HUES64 (cell line): ENCODE data around the gene SGCD.

Experiments used
- H3K27ac ChIP-seq: 2 replicates; pipeline ENCODE4 v1.7.0; 2013; ENCODE audit warnings: low read depth, low read length, inconsistent platforms
- H3K27me3 ChIP-seq: 2 replicates; pipeline ENCODE4 v1.6.1; 2013; ENCODE audit warnings: mild to moderate bottlenecking, low read length; ENCODE audit not compliant: insufficient read depth
- H3K36me3 ChIP-seq: 2 replicates; pipeline ENCODE4 v1.6.1; 2013; ENCODE audit warnings: mild to moderate bottlenecking, low read length; ENCODE audit not compliant: insufficient read depth
- H3K4me1 ChIP-seq: 2 replicates; pipeline ENCODE4 v1.6.1; 2013; ENCODE audit warnings: mild to moderate bottlenecking, low read length, moderate library complexity; ENCODE audit not compliant: insufficient read depth
- H3K4me3 ChIP-seq: 2 replicates; pipeline ENCODE4 v1.5.1; 2013; ENCODE audit warnings: mild to moderate bottlenecking, low read length, moderate library complexity
- H3K9ac ChIP-seq: 2 replicates; pipeline ENCODE4 v1.6.1; 2013; ENCODE audit warnings: mild to moderate bottlenecking, low read depth, low read length
- H3K9me3 ChIP-seq: 2 replicates; pipeline ENCODE4 v1.6.1; 2013; ENCODE audit warnings: low read depth, low read length; ENCODE audit not compliant: insufficient read depth
- WGBS: fragments of 150-250, 120-280 bp; methylation state at CpG from one replicate; pipeline ENCODE4 v1.1.7; 2013; ENCODE audit warnings: missing lambda C conversion rate; 5-methylcytosine and 5-hydroxymethylcytosine counted together

The SGCD gene

DNA sequence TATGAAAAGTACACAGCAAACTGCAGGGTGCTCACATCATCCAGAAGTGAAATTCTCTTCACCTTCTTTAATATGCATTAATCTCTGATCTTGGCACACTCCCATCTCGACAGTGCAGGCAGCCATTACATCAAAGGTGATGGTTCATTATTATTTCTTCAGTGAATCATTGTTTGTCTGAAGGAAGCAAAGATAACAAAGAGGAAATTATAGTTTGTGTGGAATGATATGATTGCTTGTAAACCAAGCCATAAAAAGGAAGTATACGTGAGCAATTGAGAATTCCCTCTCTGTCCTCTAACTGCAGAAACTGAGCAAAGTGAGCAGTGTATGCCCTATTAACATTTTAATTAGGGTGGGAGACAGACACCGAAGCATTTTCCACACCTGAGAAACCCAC, 351.5 kb downstream of the SGCD start:
- Histone ChIP-seq H3K27me3 (no peaks in the 10 kb centered on the region), H3K4me3 (no peak overlapping the region), H3K36me3 (no peaks in the 10 kb centered on the region), H3K4me1 (peaks cover 10% of the 10 kb centered on the region), H3K9ac (no peak overlapping the region), H3K27ac (no peak overlapping the region), H3K9me3 (no peaks in the 10 kb centered on the region)
- 98% methylated on average over 2 of the region's 3 CpGs for WGBS

DNA sequence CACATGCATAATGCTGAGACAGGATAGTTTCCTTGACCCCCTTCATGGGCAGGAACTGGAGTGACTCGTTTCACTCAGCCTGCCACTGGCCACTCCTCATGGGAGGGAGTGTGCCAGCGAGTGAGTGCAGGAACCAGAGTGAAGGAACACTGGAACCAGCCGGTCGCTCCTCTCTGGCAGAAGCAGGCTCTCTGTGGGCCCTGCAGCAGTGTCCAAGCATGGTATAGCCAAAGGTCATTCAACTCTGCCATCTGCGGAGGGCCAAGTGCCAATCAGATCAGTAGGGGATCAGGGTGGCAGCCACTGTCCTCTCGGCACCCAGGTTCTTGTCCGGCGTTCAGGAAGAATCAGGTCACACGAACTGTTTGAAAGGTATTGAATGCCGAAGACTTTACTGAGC, 353.9 kb downstream of the SGCD start:
- Histone ChIP-seq H3K9ac (no peak overlapping the region), H3K27ac (no peak overlapping the region), H3K4me1 (peaks cover 17% of the 10 kb centered on the region), H3K9me3 (no peaks in the 10 kb centered on the region), H3K27me3 (no peaks in the 10 kb centered on the region), H3K36me3 (no peaks in the 10 kb centered on the region), H3K4me3 (no peak overlapping the region)
- 92% methylated on average over 10 of the region's 10 CpGs for WGBS

DNA sequence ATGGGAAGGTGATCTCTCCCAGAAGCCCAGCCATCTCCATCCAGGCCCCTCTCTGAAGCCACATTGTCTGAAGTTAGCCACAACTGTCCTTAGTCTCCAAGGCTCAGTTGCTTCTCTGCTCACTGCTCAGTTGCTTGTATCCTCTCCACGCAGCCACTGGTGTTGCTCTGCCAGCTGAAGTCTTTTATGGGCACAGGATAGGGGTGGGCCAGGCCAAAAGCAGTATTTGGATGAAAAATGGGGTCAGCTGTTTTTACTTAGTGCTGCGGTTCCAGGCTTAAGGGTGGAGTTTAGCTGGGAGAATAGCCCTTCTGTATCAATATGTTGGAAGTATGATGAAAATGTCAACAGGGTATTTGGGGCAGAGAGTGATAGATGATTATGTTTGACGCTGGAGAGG, 354.3 kb downstream of the SGCD start:
- H3K4me1 ChIP-seq, result peaks cover 17% of the 10 kb centered on the region
- H3K36me3 ChIP-seq, result no peaks in the 10 kb centered on the region
- no peak overlapping the region for H3K27ac ChIP-seq
- no peaks in the 10 kb centered on the region for H3K27me3 ChIP-seq
- H3K9ac ChIP-seq, result no peak overlapping the region
- H3K9me3 ChIP-seq, result no peaks in the 10 kb centered on the region
- no peak overlapping the region for H3K4me3 ChIP-seq
- 96% methylated on average over 3 of the region's 3 CpGs for WGBS

DNA sequence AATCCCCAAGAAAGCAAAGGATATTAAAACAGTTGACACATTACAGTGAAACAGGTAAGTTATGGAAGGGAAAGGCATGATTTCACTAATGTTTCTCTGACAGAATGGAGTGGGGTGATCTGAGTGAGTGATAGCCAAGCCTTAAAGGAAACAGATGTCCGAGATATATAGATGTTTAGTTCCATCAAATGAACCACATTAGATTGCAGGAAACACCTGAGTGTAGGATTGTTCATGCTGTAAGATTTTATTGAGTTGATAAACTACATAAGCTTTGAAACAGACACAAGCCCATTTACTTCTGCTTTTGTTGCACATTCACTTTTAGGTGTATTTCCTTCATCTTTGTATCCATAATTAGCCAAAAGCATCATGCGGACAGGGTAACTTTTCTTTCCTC, 356.0 kb downstream of the SGCD start:
- WGBS, result 93% methylated on average over 2 of the region's 2 CpGs
- H3K4me3 ChIP-seq, result no peak overlapping the region
- no peak overlapping the region; the same call in 1 of the 2 replicates for H3K27ac ChIP-seq
- H3K9me3 ChIP-seq, result no peaks in the 10 kb centered on the region
- no peaks in the 10 kb centered on the region for H3K27me3 ChIP-seq
- no peak overlapping the region for H3K9ac ChIP-seq
- H3K36me3 ChIP-seq, result no peaks in the 10 kb centered on the region
- H3K4me1 ChIP-seq, result peaks cover 20% of the 10 kb centered on the region

DNA sequence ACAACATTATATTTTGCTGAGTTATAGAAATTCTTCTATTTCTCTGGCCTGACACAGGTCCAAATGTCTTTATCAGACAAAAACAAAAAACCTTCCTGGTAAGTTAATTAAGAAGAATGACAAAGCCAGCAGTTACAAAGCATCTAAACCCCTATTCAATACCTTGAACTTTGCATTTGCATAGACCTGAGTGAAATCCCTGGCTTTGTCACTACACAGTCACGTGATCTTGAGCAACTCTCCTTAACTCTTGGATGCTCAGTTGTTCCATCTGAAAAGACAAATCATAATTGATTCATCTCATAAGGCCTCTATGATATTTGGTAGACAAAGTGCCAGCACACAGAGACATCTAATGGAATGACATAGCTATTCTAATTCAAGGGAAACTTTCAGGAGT, 356.5 kb downstream of the SGCD start:
- no peak overlapping the region for H3K9ac ChIP-seq
- no peak overlapping the region; the same call in 1 of the 2 replicates for H3K27ac ChIP-seq
- no peaks in the 10 kb centered on the region for H3K27me3 ChIP-seq
- 18% methylated on average over 1 of the region's 1 CpG for WGBS
- H3K36me3 ChIP-seq, result no peaks in the 10 kb centered on the region
- H3K4me3 ChIP-seq, result no peak overlapping the region
- H3K4me1 ChIP-seq, result peaks cover 20% of the 10 kb centered on the region
- no peaks in the 10 kb centered on the region for H3K9me3 ChIP-seq

DNA sequence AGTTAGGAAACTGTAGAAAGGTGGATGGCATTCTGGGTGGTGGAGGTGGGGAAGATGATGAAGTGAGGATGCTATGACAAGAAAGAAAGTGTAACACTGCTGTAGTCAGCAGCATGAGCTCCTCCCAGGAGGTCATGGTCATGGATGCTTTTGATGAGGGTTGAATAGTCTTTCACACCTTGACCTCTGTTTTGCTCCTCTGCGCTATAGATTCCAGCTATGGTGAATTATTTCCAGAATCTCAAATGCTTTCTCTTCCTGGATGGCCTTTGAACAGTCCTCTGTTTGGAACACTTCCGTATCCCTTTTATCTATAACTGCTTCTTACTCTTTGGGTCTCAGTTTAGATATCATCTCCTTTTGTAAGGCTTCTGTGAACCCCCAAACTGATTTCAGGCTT, 357.3 kb downstream of the SGCD start:
- Histone ChIP-seq H3K9ac (no peak overlapping the region), H3K9me3 (no peaks in the 10 kb centered on the region), H3K4me1 (peaks cover 20% of the 10 kb centered on the region), H3K27ac (no peak overlapping the region), H3K36me3 (no peaks in the 10 kb centered on the region), H3K27me3 (no peaks in the 10 kb centered on the region), H3K4me3 (no peak overlapping the region)
- 94% methylated on average over 2 of the region's 2 CpGs for WGBS

DNA sequence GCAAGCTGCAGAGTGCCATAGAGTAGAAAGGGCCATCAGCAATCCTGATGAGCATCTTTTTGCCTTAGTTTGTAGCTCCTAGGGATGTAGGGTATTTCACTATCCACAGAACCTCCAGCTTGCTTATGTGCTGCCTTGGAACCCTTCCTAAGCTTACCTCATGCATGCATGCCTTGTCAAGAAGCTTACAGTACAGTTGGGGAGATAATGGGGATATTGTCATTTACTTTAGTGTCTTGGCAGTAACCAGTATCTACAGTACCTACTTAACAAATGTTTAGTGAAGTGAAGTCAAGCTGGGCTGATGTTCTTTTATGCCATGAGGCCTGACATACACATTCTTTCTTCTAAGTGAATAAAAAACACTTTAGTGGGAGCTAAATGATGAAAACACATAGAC, 358.5 kb downstream of the SGCD start:
- peaks cover 20% of the 10 kb centered on the region for H3K4me1 ChIP-seq
- no peak overlapping the region for H3K4me3 ChIP-seq
- no peaks in the 10 kb centered on the region for H3K36me3 ChIP-seq
- H3K27me3 ChIP-seq, result no peaks in the 10 kb centered on the region
- no peak overlapping the region for H3K27ac ChIP-seq
- H3K9me3 ChIP-seq, result no peaks in the 10 kb centered on the region
- no peak overlapping the region for H3K9ac ChIP-seq

DNA sequence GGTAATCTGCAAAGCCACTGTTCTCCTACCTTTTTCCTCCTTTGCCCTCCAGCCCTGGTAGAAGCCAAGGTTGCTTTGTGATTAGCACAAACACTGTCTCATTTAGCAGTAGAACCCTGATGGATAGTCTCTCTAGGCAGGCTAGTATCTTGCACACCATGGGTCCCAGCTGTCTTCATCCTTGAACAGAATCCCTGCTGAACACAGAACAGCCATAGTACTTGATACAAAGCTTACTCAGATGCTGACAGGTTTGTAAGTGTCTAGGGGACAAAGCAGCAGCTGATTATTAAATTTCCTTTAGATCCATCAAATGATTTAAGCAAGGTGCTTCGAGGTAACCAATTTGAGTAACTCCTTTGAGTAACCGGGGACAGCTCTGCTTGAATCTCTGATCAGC, 359.4 kb downstream of the SGCD start:
- Histone ChIP-seq H3K4me1 (peaks cover 20% of the 10 kb centered on the region), H3K9ac (no peak overlapping the region), H3K27ac (no peak overlapping the region), H3K36me3 (no peaks in the 10 kb centered on the region), H3K9me3 (no peaks in the 10 kb centered on the region), H3K4me3 (no peak overlapping the region), H3K27me3 (no peaks in the 10 kb centered on the region)
- 91% methylated on average over 2 of the region's 2 CpGs for WGBS

DNA sequence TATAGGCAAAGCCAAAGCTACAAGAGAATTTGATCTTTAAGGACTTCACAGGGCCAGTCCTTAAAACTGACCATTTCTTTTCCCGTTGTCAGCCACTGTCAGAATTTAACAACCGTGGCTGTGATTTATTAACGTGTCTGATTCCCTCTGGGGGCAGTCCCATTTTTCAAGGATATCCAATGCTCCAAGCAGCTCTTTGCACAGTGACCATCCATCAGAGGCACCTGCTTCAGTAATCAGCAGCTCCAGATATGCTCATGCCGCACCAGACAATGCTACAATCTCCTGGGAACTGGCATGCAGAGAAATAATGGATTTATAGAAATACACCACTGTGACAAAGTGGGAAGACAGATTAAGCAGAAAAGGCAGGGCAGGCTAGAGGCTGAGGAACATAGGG, 359.8 kb downstream of the SGCD start:
- no peaks in the 10 kb centered on the region for H3K36me3 ChIP-seq
- H3K4me1 ChIP-seq, result peaks cover 20% of the 10 kb centered on the region
- H3K27ac ChIP-seq, result no peak overlapping the region
- H3K9ac ChIP-seq, result no peak overlapping the region
- no peak overlapping the region for H3K4me3 ChIP-seq
- H3K9me3 ChIP-seq, result no peaks in the 10 kb centered on the region
- 95% methylated on average over 4 of the region's 4 CpGs for WGBS
- H3K27me3 ChIP-seq, result no peaks in the 10 kb centered on the region

DNA sequence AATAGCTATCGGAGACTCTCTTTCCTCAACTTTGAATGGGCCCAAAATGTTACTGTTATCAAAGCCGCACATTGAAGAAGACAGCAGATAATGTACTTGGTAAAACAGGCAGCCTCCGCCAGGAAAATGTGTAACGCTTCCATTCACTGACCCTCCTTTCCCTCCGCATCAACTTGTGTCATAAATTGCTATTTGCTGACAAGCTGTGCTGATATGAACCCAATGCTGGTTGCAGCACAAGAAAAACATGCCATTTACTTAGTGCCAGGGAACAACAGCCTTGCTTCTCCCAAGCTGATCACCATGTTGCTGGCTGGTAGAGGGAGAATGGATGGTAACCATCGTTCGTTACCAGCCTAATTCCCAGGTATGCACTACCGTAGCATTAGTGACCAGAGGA, 360.6 kb downstream of the SGCD start:
- Histone ChIP-seq H3K36me3 (no peaks in the 10 kb centered on the region), H3K27me3 (no peaks in the 10 kb centered on the region), H3K27ac (no peak overlapping the region), H3K9me3 (no peaks in the 10 kb centered on the region), H3K4me3 (no peak overlapping the region), H3K9ac (no peak overlapping the region), H3K4me1 (peaks cover 20% of the 10 kb centered on the region)
- 97% methylated on average over 8 of the region's 8 CpGs for WGBS

DNA sequence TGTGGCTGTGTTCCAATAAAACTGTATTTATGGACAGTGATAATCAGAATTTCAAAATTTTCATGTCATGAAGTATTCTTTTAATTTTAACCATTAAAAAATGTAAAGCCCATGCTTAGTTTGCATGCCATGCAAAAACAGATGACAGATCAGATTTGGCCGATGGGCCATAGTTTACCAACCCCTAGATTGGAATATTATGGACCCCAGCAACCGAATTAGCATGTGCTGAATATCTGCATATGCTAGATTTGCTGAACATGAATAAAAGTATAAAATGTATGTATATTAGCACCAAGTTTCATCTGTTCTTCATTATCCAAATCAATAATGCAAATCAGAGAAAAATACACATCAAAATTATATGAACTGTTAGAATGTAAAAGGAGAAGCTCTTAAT, 364.6 kb downstream of the SGCD start:
- H3K9ac ChIP-seq, result no peak overlapping the region
- WGBS, result 100% methylated on average over 2 of the region's 2 CpGs
- H3K4me3 ChIP-seq, result no peak overlapping the region
- no peaks in the 10 kb centered on the region for H3K27me3 ChIP-seq
- H3K36me3 ChIP-seq, result no peaks in the 10 kb centered on the region
- H3K4me1 ChIP-seq, result peaks cover 15% of the 10 kb centered on the region
- no peaks in the 10 kb centered on the region for H3K9me3 ChIP-seq
- H3K27ac ChIP-seq, result no peak overlapping the region

DNA sequence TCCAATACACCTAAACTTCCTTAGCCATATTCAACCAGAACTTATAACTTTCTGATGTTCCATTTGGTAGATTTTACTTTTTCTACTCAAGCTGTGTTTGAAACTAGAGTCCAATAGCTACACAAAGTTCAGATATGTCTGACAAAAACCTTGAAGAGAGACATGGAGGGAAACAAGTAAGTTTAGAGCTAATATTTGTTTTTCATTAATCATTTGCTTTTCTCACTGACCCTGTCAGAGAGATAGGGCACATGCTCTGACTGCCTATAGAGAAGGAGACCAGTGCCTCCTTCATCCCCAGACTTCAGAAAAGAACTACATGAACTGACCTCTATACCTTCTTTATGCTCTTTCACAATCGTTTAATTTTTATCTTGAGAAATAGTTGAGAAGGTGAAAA, 366.1 kb downstream of the SGCD start:
- Histone ChIP-seq H3K9me3 (no peaks in the 10 kb centered on the region), H3K4me1 (peaks cover 12% of the 10 kb centered on the region), H3K27ac (no peak overlapping the region), H3K27me3 (no peaks in the 10 kb centered on the region), H3K9ac (no peak overlapping the region), H3K36me3 (no peaks in the 10 kb centered on the region), H3K4me3 (no peak overlapping the region)
- 100% methylated on average over 1 of the region's 1 CpG for WGBS
